ENCODE measurements around the gene ANKS1A.

GRCh38 chr6:34900321-34901031 is 11.4 kb downstream of the ANKS1A start:
- TF ChIP-seq YY1 (IDR thresholded peaks at IDR 0.05; ENCODE audit: insufficient read depth, insufficient read length) (no peak), SUZ12 (IDR thresholded peaks at IDR 0.05; ENCODE audit: extremely low read depth, insufficient read depth, insufficient read length) (no peak)
